ENCODE measurements around the gene PODNL1.
A peak's percentile ranks its signal among the peaks of the same experiment; 100 is the strongest.

PODNL1 gene

GRCh38 chr19:13956365-13956744, 18.1 kb upstream of the PODNL1 start:
- DNase-seq: no peak

DNA sequence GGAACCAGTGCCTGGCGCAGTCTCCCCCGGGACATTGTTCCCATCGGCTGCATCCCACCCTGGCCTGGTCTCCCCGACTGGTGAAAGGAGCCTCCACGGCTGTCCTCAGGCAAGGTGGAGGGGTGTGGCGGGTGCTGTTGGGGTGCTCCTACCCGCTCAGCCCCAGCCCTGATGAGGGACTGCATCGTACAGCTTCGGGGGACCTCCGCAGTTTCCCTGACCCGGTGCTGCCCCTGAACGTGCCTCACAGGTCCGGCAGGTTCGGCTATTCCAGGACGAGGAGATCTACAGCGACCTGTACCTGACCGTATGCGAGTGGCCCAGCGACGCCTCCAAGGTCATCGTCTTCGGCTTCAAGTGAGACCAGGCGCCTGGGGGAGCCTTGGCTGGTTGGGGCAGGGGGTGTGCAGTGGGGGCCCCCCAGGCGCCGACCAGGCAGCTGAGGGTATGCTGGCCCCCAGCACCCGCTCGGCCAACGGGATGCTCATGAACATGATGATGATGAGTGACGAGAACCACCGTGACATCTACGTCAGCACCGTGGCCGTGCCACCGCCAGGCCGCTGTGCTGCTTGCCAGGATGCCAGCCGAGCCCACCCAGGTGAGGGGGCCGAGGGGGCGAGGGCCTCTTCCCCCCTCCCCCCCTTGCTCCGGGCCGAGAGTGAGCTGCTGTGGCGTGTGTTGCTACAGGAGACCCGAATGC, 17.6 kb upstream of the PODNL1 start:
- DNase-seq: no peak

DNA sequence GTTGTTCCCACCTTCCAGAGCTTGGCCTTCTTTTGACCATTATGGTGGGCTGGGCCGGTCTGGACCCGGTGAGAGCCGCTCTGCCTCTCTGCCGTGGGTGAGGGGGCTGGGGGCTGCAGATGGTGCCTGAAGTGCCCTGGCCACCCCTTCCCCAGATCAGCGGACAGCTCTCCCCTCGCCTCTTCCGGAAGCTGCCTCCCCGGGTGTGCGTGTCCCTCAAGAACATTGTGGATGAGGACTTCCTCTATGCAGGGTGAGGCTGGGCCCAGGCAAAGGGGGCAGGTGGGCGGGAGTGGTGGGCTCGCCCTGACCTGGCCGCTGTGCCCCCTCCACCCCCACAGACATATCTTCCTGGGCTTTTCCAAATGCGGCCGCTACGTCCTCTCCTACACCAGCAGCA, 16.0 kb upstream of the PODNL1 start:
- no peak for DNase-seq

- no peak for DNase-seq
These were observed 14.8 kb upstream of the PODNL1 start for GRCh38 chr19:13952931-13953531.

GRCh38 chr19:13952154-13952930, 14.1 kb upstream of the PODNL1 start, which contains the start of gene DCAF15:
TSS of gene DCAF15 (plus strand) at chr19:13952509. CDS start at chr19:13952513, 4 bp downstream.
- DNase-seq: peak; percentile 100

GRCh38 chr19:13951799-13952153, 13.6 kb upstream of the PODNL1 start:
- DNase-seq: no peak

DNA sequence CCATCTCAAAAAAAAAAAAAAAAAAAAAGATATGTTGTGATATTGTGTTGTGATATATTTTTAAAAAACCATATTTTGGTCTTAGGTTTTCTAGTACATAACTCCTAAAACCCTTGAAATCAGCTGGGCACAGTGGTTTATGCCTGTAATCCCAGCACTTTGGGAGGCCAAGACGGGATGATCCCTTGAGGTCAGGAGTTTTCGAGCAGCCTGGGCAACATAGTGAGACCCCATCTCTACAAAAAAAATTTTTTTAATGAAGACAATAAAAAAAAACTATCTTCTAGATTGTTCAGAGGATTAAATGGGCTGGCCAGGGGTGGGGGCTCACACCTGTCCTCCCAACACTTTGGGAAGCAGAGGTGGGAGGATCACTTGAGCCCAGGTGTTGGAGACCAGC, 12.8 kb upstream of the PODNL1 start:
- no peak for DNase-seq

DNA sequence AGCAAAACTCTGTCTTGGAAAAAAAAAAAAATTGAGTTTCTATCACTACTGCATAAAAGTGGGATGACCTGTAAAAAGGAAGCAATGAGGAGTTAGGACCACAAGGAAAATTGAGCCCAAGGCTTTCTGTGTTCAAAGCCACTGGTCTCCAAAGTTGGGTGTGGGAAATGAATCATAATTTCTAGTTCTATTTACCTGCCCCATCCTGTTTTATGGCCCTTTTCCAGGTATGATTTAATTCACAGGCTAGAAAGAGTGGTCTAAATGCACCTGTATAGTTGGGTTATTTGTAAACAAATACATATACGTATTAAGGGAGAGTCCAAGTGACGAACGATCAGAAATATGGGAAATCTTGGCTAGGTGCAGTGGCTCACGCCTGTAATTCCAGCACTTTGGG, 8.2 kb upstream of the PODNL1 start:
- no peak for DNase-seq

GRCh38 chr19:13942023-13942684, 3.9 kb upstream of the PODNL1 start:
- no peak for DNase-seq

DNA sequence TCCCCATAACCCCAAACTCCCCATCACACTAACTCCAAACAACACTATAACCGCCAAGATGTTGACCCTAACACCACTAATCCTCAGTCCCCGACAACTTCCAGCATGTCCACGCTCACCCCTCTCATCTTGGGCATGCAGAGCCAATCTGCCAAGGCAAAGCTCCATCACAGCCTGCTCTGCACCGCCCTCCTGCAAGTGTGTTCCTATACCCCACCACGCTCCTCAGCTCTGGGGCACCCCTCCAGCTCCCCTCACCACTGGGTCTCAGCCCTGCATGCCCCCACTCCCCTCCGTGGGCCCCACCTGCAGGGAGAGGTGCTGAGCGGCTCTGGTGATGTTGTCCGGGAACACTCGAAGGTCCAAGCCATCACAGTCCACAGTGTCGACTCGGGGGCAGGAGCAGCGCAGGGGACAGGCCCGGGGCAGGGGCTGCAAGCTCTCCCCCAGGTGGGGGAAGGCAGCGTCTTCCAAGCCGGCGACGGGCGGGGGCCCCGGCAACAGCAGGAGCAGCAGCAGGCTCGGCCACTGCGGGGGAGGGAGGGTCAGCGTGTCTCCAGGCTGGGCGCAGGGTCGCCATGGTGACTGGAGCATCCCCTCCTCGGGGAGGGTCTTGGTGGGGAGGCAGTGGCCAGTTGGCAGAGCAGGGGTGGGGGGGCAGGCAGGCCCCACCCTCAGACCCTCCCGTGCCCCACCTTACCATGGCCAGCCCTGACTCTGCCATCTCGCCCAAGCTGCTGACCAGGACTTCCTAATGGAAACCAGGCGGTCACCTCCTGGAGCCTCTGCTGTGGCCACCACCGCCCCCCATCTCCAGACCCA, 527 bp downstream of the PODNL1 start:
- DNase-seq: no peak

- no peak for DNase-seq
These were observed 2.3 kb downstream of the PODNL1 start for GRCh38 chr19:13935765-13936510.

DNA sequence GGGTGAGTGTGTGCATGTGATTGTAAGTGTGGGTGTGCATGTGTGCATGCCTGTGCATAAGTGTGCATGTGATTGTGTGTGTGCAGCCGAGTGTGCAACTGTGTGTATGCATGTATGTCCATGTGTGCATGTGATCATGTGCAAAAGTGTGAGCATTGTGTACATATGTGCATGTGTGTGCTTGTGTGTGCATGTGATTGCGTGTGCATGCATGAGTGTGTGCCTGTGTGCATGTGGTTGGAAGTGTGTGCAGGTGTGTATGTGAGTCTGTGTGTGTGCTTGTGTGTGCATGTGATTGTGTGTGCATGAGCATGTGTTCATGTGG, 3.5 kb downstream of the PODNL1 start:
- DNase-seq: no peak

DNA sequence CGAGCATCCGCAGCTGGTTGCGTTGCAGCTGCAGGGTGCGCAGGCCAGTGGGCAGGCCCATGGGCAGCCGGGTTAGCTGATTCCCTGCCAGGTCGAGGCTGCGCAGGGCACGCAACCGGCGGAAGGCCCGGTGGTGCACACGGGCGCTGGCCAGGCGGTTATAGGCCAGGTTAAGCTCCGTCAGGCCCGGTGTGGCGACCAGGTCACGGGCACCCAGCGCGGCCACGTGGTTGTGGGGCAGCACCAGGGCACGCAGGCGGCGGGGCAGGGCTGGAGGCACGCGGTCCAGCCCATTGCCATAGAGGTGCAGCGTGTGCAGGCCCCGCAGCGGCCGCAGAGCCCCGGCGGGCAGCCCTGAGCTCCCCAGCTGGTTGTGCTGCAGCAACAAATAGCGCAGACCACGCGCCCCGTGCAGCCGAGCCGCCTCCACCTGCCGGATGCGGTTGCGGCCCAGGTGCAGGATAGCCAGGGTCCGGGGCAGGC, 5.3 kb downstream of the PODNL1 start:
- no peak for DNase-seq

- no peak for DNase-seq
These were observed 6.0 kb downstream of the PODNL1 start for GRCh38 chr19:13932149-13932637.

GRCh38 chr19:13931391-13932148, 6.6 kb downstream of the PODNL1 start:
- DNase-seq: no peak

- DNase-seq: no peak
These were observed 7.8 kb downstream of the PODNL1 start for GRCh38 chr19:13930402-13930801.

DNA sequence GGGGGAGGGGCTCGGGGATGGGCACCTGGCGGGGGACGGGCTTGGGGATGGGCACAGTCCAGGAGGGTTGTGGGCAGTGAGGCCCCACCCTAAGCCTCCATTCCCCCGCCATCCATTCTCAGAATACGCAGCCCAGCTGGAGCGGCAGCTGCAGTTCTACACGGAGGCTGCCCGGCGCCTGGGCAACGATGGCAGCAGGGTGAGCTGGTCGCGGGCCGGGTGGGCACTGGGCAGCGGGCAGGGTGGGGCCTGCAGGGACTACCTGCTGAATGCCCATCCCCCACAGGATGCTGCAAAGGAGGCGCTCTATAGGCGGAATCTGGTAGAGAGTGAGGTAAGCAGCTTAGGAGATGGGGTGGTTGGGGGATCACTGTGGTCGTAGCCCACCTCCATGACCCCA, 8.3 kb downstream of the PODNL1 start:
- DNase-seq: no peak

DNA sequence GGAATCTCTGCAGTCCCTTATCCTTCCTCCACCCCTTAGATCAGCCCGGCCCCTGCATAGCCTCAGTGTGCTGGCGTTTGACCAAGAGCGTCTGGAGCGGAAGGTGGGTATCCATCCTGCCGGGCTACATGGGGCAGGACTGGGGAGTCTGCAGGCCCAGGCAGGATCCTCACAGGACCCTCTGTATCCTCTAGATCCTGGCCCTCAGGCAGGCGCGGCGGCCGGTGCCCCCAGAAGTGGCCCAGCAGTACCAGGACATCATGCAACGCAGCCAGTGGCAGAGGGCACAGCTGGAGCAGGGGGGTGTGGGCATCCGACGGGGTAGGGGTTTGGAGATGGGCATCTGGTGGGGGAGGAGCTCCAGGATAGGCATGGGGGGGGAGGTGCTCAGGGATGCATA, 8.9 kb downstream of the PODNL1 start:
- no peak for DNase-seq

DNA sequence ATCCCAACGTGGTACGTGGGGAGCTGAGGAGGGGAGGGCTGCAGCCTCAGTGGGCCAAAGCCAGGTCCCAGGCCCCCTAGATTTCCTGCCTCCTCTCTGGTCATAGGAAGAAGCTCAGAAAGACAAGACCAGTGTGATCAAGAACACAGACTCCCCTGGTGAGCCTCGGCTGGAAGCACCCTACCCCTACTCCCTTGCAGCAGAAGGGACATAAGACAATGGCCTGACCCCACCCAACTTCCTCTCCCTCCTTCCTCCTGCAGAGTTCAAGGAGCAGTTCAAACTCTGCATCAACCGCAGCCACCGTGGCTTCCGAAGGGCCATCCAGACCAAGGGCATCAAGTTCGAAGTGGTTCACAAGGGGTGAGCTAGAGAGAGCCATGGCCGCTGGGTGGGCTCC, 11.5 kb downstream of the PODNL1 start:
- no peak for DNase-seq

DNA sequence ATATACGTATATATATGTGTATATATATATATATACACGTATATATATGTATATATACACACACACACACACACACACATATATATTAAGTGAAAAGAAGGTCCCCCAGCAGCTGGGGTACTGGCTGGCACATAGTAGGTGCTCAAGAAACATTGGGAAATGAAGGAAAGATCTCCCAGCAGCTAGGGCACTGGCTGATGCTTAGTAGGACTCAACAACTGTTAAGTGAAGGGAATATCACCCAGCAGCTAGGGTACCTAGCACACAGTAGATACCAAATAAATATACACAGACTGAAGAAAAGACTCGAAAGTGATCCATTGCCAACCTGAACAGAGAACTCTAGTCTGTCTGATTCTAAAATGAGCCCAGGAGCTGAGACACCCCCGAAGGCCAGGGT, 12.2 kb downstream of the PODNL1 start:
- no peak for DNase-seq

Measured in CD4-positive, alpha-beta T cell treated with Interleukin-1 beta for 1 hour (primary cell).